B cell (primary cell): ENCODE results near the gene ZBTB7A.

Experiments used
- CTCF ChIP-seq: fragments of 200-600 bp; IDR thresholded peaks from one replicate; pipeline ENCODE4 v1.8.0; 2022; ENCODE audit warnings: antibody characterized with exemption, mild to moderate bottlenecking
- EZH2 ChIP-seq: IDR thresholded peaks from 2 replicates; pipeline ENCODE4 v1.6.1; 2012; ENCODE audit warnings: borderline replicate concordance, low read depth, mild to moderate bottlenecking, moderate library complexity, low read length; ENCODE audit not compliant: insufficient read depth, poor library complexity, severe bottlenecking

GRCh38 chr19:4059891-4060620 lies 6.6 kb downstream of the ZBTB7A start:
- no peak for TF ChIP-seq CTCF
- no peak for TF ChIP-seq EZH2
